Gastrocnemius medialis (tissue), 4 donors: ENCODE measurements around the gene TMEM207. TPM values are rescaled to one million over a fixed set of nuclear protein-coding genes. Genes with fewer than 3 reads are reported as not detected.
"Not testable (repeated sequence)": the region's sequence is repeated elsewhere in the genome, so short reads cannot be mapped to it uniquely, and the experiment has no call there.

ENCODE experiments used
- ATAC-seq, 2 donors: fragments of 150-250 bp; one replicate each; pipeline ENCODE4 v1.9.1; 2016
- DNase-seq, 2 donors: peaks; one replicate each; pipeline ENCODE4 v3.0.0-alpha.2; 2019
- H3K27ac ChIP-seq, 4 donors: fragments of 200-600 bp; sonication (generic); 1 replicate in 1 of 4; 2 replicates in 3 of 4; pipeline ENCODE4 v1.5.1; 2016 to 2018; ENCODE audit warnings: mild to moderate bottlenecking in 2 of 4, moderate library complexity in 1 of 4
- H3K27me3 ChIP-seq, 3 donors: fragments of 200-600 bp; sonication (generic) in 2 of 3; 1 replicate in 1 of 3; 2 replicates in 2 of 3; pipeline versions ENCODE4 v1.5.1 to v1.6.0; 2016 to 2019; ENCODE audit warnings: mild to moderate bottlenecking in 1 of 3, moderate library complexity in 1 of 3
- H3K36me3 ChIP-seq, 2 donors: fragments of 200-600 bp; sonication (generic) in 1 of 2; one replicate each; pipeline ENCODE4 v1.5.1; 2017 to 2018
- H3K4me1 ChIP-seq, 2 donors: fragments of 200-600 bp; sonication (generic) in 1 of 2; one replicate each; pipeline ENCODE4 v1.5.1; 2016 to 2017; ENCODE audit warnings: mild to moderate bottlenecking in 2 of 2
- H3K4me3 ChIP-seq, 4 donors: fragments of 200-600 bp; sonication (generic) in 3 of 4; 1 replicate in 1 of 4; 2 replicates in 3 of 4; pipeline ENCODE4 v1.5.1; 2016 to 2019; ENCODE audit warnings: mild to moderate bottlenecking in 2 of 4
- H3K9me3 ChIP-seq, 3 donors: fragments of 200-600 bp; sonication (generic) in 2 of 3; 1 replicate in 1 of 3; 2 replicates in 2 of 3; pipeline ENCODE4 v1.5.1; 2016 to 2019
- POLR2A ChIP-seq, 2 donors: fragments of 450-650 bp; IDR thresholded peaks; one replicate each; pipeline ENCODE4 v1.6.1; 2017; ENCODE audit warnings: antibody characterized with exemption in 2 of 2, mild to moderate bottlenecking in 2 of 2, moderate library complexity in 2 of 2
- in situ Hi-C, 4 donors: fragments of 200-750 bp; cut with MboI; loops; one replicate each; pipeline versions ENCODE4 v1.15.0 to v1.8.0; 2017; ENCODE audit warnings: low sequenced_read_pairs in 4 of 4
- intact Hi-C: fragments of 100-400 bp; cut with DNase I; formaldehyde crosslinking; loops from one replicate; pipeline ENCODE4 v1.15.1; 2023; ENCODE audit warnings: low total_unique reads
- total RNA-seq, 4 donors: library from RNA; depleted of rRNA; stranded (reverse); fragments of >200 nt; gene quantifications; one replicate each; pipeline versions ENCODE4 v1.1.0 to v1.2.3, GENCODE V29; 2016
- TF ChIP-seq, protein P1 (sequence below), 5 experiments: fragments of 450-650 bp in 3 of 5; fragments of 200-600 bp in 2 of 5; sonication (generic) in 2 of 5; IDR thresholded peaks in 4 of 5; conservative IDR thresholded peaks in 1 of 5; 1 replicate in 4 of 5; 2 replicates in 1 of 5; pipeline ENCODE4 v1.5.1; 2016 to 2019; ENCODE audit warnings: antibody characterized with exemption in 5 of 5, mild to moderate bottlenecking in 3 of 5, moderate library complexity in 3 of 5

TMEM207 gene
- total RNA-seq, 4 donors from 2014 or later = not detected

DNA sequence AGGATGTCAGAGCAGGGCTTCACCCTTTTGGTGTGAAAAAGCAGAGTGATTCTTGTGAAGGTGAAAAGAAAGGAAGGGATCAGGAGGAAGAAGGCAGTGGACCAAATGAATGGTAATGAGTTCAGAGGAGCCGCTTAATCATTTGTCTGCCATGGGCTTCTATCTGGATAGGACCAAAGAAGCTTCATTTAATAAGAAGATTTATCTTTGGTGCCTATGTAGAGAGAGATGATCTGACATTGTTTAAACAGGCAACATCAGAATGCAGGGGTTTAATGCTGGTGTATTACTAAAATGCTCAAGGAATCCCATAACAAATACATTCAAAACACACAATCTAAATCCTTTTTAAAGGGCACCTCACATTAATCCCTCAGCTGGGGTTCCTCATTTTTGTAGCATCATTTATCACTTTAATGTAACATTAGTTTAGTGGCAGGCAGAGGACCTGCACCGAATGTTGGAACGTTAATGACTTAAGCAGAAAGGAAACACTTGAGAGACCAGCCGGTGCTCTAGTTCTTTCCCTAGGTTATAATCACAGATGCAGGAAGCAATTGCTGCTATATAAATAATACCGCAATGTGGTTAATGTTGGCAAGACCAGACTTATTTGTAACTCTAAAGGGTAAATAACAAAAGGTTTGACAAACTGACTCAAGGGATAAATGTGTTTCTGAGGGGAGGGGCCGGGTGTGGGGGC lies 36.3 kb upstream of the TMEM207 start:
- in situ Hi-C loops = no loop called here
- intact Hi-C loops = no loop called here

DNA sequence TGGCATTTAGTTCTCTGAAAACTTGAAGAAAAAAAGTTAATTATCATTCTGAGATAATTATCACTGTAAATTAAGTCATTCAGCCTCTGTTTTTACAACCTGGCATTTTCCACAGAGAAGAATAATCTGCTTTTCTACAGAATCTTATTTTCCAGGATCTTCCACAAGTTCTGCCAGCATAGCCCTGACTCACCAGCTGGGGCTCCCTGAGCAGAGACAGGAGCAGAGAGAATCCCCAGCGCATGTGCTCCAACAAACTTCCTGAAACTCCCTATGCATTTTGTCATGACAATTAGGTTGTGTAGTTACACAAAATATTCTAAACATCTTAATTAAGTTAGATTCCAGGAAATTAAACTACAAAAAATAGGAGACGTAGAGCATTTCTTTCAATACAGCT lies 32.1 kb upstream of the TMEM207 start:
- no peaks in the 10 kb centered on the region for H3K9me3 ChIP-seq
- ATAC-seq (no peak), DNase-seq (no peak)
- H3K27ac ChIP-seq = no peak overlapping the region
- no peaks in the 10 kb centered on the region for H3K4me1 ChIP-seq
- no peaks in the 10 kb centered on the region for H3K27me3 ChIP-seq
- no peak for TF ChIP-seq POLR2A (IDR thresholded peaks at IDR 0.05)
- TF ChIP-seq, protein P1, sequence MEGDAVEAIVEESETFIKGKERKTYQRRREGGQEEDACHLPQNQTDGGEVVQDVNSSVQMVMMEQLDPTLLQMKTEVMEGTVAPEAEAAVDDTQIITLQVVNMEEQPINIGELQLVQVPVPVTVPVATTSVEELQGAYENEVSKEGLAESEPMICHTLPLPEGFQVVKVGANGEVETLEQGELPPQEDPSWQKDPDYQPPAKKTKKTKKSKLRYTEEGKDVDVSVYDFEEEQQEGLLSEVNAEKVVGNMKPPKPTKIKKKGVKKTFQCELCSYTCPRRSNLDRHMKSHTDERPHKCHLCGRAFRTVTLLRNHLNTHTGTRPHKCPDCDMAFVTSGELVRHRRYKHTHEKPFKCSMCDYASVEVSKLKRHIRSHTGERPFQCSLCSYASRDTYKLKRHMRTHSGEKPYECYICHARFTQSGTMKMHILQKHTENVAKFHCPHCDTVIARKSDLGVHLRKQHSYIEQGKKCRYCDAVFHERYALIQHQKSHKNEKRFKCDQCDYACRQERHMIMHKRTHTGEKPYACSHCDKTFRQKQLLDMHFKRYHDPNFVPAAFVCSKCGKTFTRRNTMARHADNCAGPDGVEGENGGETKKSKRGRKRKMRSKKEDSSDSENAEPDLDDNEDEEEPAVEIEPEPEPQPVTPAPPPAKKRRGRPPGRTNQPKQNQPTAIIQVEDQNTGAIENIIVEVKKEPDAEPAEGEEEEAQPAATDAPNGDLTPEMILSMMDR (IDR thresholded peaks at IDR 0.05 in 4 of 5, conservative IDR thresholded peaks at IDR 0.05 in 1 of 5) = no peak
- H3K36me3 ChIP-seq = no peaks in the 10 kb centered on the region
- no peak overlapping the region for H3K4me3 ChIP-seq
- in situ Hi-C loops = no loop called here
- intact Hi-C loops = no loop called here

More for the DNA sequence above, 36.3 kb upstream of the TMEM207 start:
- Histone ChIP-seq H3K36me3 (no peaks in the 10 kb centered on the region), H3K9me3 (no peaks in the 10 kb centered on the region), H3K4me1 (peaks cover 3 to 4% of the 10 kb centered on the region in 2 donors), H3K4me3 (no peak overlapping the region), H3K27me3 (no peaks in the 10 kb centered on the region), H3K27ac (no peak overlapping the region)
- no peak for TF ChIP-seq POLR2A (IDR thresholded peaks at IDR 0.05)
- ATAC-seq (no peak), DNase-seq (no peak)

DNA sequence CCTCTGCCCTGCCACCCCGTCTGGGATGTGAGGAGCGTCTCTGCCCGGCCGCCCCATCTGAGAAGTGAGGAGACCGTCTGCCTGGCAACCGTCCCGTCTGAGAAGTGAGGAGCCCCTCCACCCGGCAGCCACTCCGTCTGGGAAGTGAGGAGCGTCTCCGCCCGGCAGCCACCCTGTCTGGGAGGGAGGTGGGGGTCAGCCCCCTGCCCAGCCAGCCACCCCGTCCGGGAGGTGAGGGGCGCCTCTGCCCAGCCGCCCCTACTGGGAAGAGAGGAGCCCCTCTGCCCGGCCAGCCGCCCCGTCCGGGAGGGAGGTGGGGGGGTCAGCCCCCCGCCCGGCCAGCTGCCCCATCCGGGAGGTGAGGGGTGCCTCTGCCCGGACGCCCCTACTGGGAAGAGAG lies 23.6 kb upstream of the TMEM207 start:
- H3K27ac ChIP-seq, H3K36me3 ChIP-seq, DNase-seq, in situ Hi-C loops, H3K9me3 ChIP-seq, H3K4me1 ChIP-seq, ATAC-seq, H3K27me3 ChIP-seq, intact Hi-C loops, H3K4me3 ChIP-seq: not testable (repeated sequence)

DNA sequence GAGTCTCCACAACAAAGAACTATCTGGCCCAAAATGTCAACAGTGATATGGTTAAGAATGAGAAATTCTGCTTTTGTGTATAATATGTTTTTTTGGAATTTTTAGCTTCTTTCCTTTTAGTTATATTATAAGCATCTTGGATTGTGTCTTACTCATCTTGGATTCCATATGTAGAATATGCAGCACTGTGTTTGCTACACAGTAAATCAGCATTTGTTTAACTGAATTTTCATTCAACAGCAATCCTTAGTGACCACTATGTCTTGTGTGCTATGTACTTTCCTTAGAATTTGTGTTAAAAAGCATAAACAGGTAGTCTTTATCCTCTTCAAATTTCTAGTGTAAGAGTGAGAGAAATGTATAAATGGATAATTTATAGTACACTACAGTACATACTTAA lies 18.2 kb upstream of the TMEM207 start:
- TF ChIP-seq POLR2A (IDR thresholded peaks at IDR 0.05) = no peak
- TF ChIP-seq, protein P1 (IDR thresholded peaks at IDR 0.05 in 4 of 5, conservative IDR thresholded peaks at IDR 0.05 in 1 of 5) = no peak
- Histone ChIP-seq H3K4me3 (no peak overlapping the region), H3K4me1 (no peaks in the 10 kb centered on the region), H3K36me3 (no peaks in the 10 kb centered on the region), H3K27ac (no peak overlapping the region), H3K9me3 (no peaks in the 10 kb centered on the region), H3K27me3 (no peaks in the 10 kb centered on the region)
- DNase-seq (no peak), ATAC-seq (no peak)
- intact Hi-C loops (no loop called here), in situ Hi-C loops (no loop called here)

DNA sequence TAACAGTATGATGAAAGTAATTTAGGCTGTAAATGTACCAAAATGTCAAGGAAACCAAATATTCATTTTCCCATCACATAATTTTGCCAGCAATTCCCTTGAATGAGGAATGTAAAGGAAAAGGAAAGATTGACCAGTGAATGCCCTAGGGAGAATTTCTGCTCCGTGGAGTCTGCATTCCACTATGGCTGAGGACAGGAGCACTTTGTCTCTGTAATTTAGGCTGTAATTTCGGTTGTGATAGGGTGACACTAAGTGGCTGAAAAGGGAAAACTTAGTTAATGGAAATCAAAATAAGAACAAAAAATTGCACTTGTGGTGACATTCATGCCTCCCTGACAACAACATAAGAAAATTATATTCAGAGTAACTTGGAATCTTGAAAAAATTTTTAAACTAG lies 8.3 kb upstream of the TMEM207 start:
- no peak for DNase-seq
- H3K27me3 ChIP-seq = no peaks in the 10 kb centered on the region
- no peak overlapping the region for H3K4me3 ChIP-seq
- in situ Hi-C loops (no loop called here), intact Hi-C loops (no loop called here)
- ATAC-seq = no peak
- H3K36me3 ChIP-seq = no peaks in the 10 kb centered on the region
- no peaks in the 10 kb centered on the region for H3K4me1 ChIP-seq
- no peak overlapping the region for H3K27ac ChIP-seq
- TF ChIP-seq POLR2A (IDR thresholded peaks at IDR 0.05) = no peak
- TF ChIP-seq, protein P1 (IDR thresholded peaks at IDR 0.05 in 4 of 5, conservative IDR thresholded peaks at IDR 0.05 in 1 of 5) = no peak
- H3K9me3 ChIP-seq = no peaks in the 10 kb centered on the region

DNA sequence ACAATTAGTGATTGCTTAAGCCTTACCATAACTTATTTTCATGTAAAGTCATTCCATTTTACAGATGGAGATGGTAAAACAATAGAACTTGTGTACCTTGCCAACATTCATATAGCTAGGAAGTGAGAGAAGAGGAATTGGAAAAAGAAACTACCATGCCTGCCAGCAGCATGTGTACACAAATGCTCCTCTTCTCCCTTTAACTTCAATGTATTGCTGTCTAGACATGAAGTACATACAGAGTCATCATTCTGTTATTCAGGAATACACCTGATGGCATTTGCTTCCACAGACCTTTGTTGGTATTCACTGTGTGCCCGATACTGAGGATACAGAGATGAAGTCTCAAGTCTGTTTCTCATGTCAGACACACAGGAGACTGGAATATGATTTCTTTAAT lies 7.1 kb upstream of the TMEM207 start:
- TF ChIP-seq POLR2A (IDR thresholded peaks at IDR 0.05) = no peak
- TF ChIP-seq, protein P1 (IDR thresholded peaks at IDR 0.05 in 4 of 5, conservative IDR thresholded peaks at IDR 0.05 in 1 of 5) = no peak
- H3K27ac ChIP-seq = no peak overlapping the region
- intact Hi-C loops = no loop called here
- no peaks in the 10 kb centered on the region for H3K9me3 ChIP-seq
- no peaks in the 10 kb centered on the region for H3K27me3 ChIP-seq
- ATAC-seq (no peak), DNase-seq (no peak)
- no peaks in the 10 kb centered on the region for H3K36me3 ChIP-seq
- H3K4me1 ChIP-seq = no peaks in the 10 kb centered on the region
- no peak overlapping the region for H3K4me3 ChIP-seq
- in situ Hi-C loops = no loop called here
